Activated naive CD4-positive, alpha-beta T cell treated with anti-CD3 and anti-CD28 coated beads for 36 hours (primary cell): ENCODE results near the gene INSYN2A. TPM values are rescaled to one million over a fixed set of nuclear protein-coding genes. Genes with fewer than 3 reads are reported as not detected.

Experiments used
- CTCF ChIA-PET: fragments of 350-600 bp; sonication (Branson Sonifier 250); formaldehyde crosslinking; loops from one replicate; lab custom pipeline; 2021; ENCODE audit warnings: antibody characterized with exemption; lab: Charles Lee
- DNase-seq: peaks from one replicate; pipeline ENCODE4 v3.0.0-alpha.2; 2020
- H3K27ac Mint-ChIP-seq: one replicate; pipeline ENCODE4 v1.8.0; 2021; ENCODE audit warnings: mild to moderate bottlenecking, mixed read lengths
- H3K27me3 Mint-ChIP-seq: one replicate; pipeline ENCODE4 v1.8.0; 2021; ENCODE audit warnings: low read depth, mixed read lengths
- H3K36me3 Mint-ChIP-seq: one replicate; pipeline ENCODE4 v1.8.0; 2021; ENCODE audit warnings: low read depth, mixed read lengths
- H3K4me1 Mint-ChIP-seq: one replicate; pipeline ENCODE4 v1.8.0; 2021; ENCODE audit warnings: low read depth, mixed read lengths
- H3K4me3 Mint-ChIP-seq: one replicate; pipeline ENCODE4 v1.8.0; 2021; ENCODE audit warnings: mild to moderate bottlenecking, moderate library complexity, mixed read lengths
- H3K9me3 Mint-ChIP-seq: one replicate; pipeline ENCODE4 v1.8.0; 2021; ENCODE audit warnings: mixed read lengths
- intact Hi-C: fragments of 100-400 bp; cut with micrococcal nuclease; formaldehyde crosslinking; loops from one replicate; pipeline ENCODE4 v1.15.1; 2023
- total RNA-seq, 2 experiments: library from RNA; stranded (reverse); gene quantifications; one replicate each; pipeline ENCODE4 v1.2.3, GENCODE V29; 2021

The INSYN2A gene
- total RNA-seq, 2 experiments from 2014 or later, result not detected

DNA sequence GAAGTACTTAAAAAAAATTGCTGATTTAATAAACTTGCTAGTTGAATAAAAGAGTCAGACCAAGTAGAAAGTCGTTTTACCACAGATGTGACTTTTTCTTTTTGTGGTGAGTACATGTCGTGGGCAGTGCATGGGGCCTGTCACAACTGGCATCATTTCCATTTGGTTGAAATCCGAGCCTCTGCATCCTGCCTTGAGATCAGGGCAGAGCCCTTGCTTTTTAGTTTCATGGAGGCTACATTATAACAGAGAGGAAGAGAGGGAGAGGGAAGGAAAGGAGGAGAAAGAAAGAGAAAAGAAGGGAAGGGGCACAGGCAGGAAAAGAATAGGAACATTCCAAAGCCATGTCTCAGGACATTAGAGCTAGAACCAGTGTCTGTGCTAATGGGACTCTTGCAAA lies 20.4 kb upstream of the INSYN2A start:
- intact Hi-C loops, result no loop called here
- H3K4me3 Mint-ChIP-seq, result no peak overlapping the region
- H3K36me3 Mint-ChIP-seq, result no peaks in the 10 kb centered on the region
- no peaks in the 10 kb centered on the region for H3K4me1 Mint-ChIP-seq
- DNase-seq, result no peak
- peaks cover 3% of the 10 kb centered on the region for H3K9me3 Mint-ChIP-seq
- H3K27me3 Mint-ChIP-seq, result peaks cover 13% of the 10 kb centered on the region
- CTCF ChIA-PET, result no interaction called here
- H3K27ac Mint-ChIP-seq, result no peak overlapping the region

DNA sequence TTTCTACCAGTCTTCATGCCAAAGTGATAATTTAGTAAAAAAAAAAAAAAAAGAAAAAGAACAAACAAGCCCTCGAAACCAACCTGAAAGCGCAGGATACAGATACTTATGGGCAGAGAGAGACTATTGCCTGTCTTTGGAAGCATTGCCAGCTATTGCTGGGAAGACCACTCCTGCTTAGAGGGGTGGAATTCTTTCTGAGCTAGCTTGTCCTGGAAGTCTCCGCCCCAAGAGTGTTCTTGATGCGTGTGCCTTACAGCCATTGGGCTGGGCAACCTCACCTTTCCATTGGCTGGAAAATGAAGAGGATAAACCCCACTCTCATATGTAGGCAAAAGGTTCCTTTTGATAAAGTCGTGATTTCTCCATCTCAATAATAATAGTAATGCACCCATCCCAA lies 19.9 kb upstream of the INSYN2A start:
- Mint-ChIP-seq H3K4me1 (no peaks in the 10 kb centered on the region), H3K36me3 (no peaks in the 10 kb centered on the region), H3K27me3 (peaks cover 13% of the 10 kb centered on the region), H3K4me3 (no peak overlapping the region), H3K27ac (no peak overlapping the region), H3K9me3 (peaks cover 3% of the 10 kb centered on the region)
- DNase-seq, result no peak
- intact Hi-C loops, result no loop called here
- CTCF ChIA-PET, result no interaction called here

DNA sequence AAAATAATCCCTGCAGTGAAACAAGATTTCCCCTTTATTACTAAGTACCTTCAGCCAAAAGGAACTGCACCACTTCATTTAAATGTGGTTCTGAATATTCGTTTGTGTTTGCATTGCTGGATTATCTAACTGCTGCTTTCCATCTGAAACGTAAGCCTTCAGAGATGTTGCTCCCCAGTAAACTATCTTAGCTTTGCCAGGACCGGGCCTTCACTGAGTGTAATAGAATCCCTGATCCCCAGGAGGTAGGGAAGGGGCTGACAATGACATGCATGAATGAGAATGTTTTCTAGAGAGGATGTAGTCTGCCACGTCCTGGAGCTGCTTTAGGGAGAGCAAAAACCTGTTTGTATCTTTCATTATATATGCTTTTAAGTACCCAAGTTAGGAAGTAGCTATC lies 19.5 kb upstream of the INSYN2A start:
- intact Hi-C loops, result no loop called here
- H3K27ac Mint-ChIP-seq, result no peak overlapping the region
- peaks cover 13% of the 10 kb centered on the region for H3K27me3 Mint-ChIP-seq
- CTCF ChIA-PET, result no interaction called here
- H3K9me3 Mint-ChIP-seq, result peaks cover 3% of the 10 kb centered on the region
- H3K36me3 Mint-ChIP-seq, result no peaks in the 10 kb centered on the region
- H3K4me1 Mint-ChIP-seq, result no peaks in the 10 kb centered on the region
- H3K4me3 Mint-ChIP-seq, result no peak overlapping the region
- no peak for DNase-seq

DNA sequence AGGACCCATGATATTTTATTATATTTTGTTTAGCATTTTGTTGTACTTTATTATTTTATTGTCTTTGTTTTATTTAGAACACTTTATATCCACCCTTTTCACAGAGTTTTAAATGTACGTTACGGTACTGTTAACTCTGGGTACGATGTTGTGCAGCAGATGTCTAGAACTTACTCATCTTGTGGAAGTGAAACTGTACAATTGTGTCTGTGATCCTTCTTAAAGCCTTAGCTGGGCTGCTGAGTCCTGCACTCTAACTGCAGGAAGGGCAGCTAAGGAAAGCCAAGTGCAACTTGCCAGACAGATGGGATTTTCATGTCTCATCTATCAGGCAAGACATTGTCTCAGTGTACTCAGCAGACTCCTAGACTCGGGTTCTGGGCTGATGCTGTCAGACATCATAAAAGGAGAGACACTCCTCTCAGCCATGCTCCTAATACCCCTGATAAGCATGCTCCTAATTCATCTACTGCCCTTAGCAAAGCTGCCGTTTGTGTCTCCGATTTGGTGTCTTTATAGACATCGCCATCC lies 14.6 kb upstream of the INSYN2A start:
- Mint-ChIP-seq H3K9me3 (no peaks in the 10 kb centered on the region), H3K27me3 (peaks cover 2% of the 10 kb centered on the region), H3K4me3 (no peak overlapping the region), H3K36me3 (no peaks in the 10 kb centered on the region), H3K4me1 (no peaks in the 10 kb centered on the region), H3K27ac (no peak overlapping the region)
- CTCF ChIA-PET, result no interaction called here
- DNase-seq, result no peak
- intact Hi-C loops, result no loop called here

DNA sequence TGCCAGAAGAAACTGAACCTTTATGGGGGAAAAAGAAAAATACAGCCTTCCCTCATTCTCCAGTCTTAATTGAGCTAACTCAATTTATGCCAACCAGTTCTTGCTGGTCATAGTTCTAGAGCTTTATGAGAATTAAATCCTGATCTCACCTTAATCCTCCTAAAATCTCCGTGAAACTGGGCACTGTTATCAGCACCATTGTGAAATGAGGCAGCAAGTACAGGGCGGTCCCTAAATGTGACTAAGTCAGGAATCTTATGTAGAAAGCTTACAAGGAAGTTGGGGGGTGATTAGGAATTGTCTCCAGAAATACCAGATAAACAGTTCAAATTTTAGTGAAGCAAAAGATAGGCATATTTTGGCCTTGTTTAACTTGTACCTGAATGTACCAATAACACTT lies 10.7 kb upstream of the INSYN2A start:
- intact Hi-C loops, result no loop called here
- CTCF ChIA-PET, result no interaction called here
- no peaks in the 10 kb centered on the region for H3K27me3 Mint-ChIP-seq

DNA sequence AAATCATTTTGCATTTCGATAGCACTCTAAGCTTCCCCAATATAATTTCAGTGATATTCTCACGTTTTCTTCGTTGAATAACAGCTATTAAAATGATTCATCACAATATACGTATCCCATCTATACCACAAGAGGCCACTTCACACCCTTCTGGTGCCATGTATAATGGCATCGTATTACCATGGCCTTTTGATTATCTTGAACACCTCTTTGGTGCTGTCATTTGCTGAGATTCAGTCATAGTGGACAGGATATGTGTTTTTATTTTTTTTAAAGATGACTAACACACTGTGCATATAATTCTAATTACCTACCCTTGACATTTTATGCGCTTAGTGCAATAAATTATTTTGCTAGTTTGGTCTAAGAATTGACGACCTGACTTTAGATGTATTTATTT lies 6.7 kb upstream of the INSYN2A start:
- Mint-ChIP-seq H3K36me3 (no peaks in the 10 kb centered on the region), H3K4me1 (no peaks in the 10 kb centered on the region), H3K4me3 (no peak overlapping the region), H3K27me3 (peaks cover 7% of the 10 kb centered on the region), H3K27ac (no peak overlapping the region), H3K9me3 (no peaks in the 10 kb centered on the region)
- no peak for DNase-seq
- CTCF ChIA-PET, result no interaction called here
- intact Hi-C loops, result no loop called here

More for the DNA sequence above, 10.7 kb upstream of the INSYN2A start:
- H3K4me1 Mint-ChIP-seq, result no peaks in the 10 kb centered on the region
- no peaks in the 10 kb centered on the region for H3K9me3 Mint-ChIP-seq
- no peak for DNase-seq
- no peak overlapping the region for H3K4me3 Mint-ChIP-seq
- no peaks in the 10 kb centered on the region for H3K36me3 Mint-ChIP-seq
- H3K27ac Mint-ChIP-seq, result no peak overlapping the region

DNA sequence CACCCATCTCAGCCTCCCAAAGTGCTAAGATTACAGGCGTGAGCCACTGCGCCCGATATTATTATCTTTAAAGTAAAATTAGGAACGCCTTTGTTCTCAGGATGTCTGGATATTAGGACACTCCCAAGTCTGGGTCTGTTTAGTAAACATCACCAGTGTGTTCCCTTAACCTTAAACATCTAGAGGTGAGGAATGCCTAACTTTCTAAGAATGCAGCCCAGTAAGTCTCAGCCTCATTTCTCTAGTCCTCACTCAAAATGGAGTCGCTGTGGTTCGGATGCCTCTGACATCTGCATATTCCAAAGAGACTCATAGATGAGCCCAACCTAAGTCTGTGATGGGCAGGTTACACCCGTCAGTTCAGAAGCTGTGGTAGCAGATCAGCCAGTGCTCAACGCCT lies 4.3 kb upstream of the INSYN2A start:
- Mint-ChIP-seq H3K4me1 (peaks cover 2% of the 10 kb centered on the region), H3K9me3 (no peaks in the 10 kb centered on the region), H3K27me3 (peaks cover 17% of the 10 kb centered on the region), H3K36me3 (no peaks in the 10 kb centered on the region), H3K4me3 (no peak overlapping the region), H3K27ac (no peak overlapping the region)
- DNase-seq, result no peak
- intact Hi-C loops, result no loop called here
- CTCF ChIA-PET, result no interaction called here

DNA sequence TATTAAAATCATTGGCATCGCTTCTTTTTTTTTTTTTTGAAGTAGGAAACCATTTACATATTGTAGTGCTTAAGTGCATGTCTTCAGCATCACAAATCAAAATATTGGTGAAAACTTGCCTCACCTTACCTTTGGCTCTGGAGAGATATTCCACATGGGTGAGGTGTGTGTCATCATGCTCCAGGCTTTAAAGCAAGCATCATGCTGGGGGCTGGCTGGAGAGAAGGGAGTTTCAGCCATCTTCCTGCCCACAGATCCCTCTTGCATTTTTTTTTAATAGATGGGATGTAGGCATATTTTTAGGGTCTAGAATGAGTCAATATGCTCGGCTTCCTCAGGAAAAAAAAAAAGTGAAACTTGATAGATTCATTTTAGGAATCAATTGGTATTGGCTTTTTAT lies 2.3 kb upstream of the INSYN2A start:
- CTCF ChIA-PET, result no interaction called here
- Mint-ChIP-seq H3K4me3 (no peak overlapping the region), H3K4me1 (peaks cover 2% of the 10 kb centered on the region)

DNA sequence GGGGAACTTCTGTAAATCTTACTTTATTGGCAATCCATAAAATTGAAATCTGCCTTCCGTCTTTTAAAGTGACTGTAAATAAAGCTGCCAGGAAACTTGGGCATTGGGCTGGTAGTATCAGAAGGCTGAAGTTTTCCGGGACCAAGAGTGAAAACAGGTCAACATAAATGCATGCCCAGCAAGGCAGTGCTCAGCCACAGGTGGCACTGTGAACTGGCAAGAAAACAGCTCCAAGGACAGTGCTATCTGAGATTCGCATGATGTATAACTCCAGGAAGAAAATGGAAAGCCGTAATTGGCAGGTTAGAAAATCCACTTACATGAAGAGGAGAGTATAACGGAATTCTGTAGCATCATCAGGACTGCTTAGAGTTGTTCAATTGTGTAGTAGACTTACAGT lies 1.9 kb upstream of the INSYN2A start:
- Mint-ChIP-seq H3K27me3 (peaks cover 32% of the 10 kb centered on the region), H3K4me1 (peaks cover 2% of the 10 kb centered on the region), H3K36me3 (no peaks in the 10 kb centered on the region), H3K27ac (no peak overlapping the region), H3K4me3 (no peak overlapping the region), H3K9me3 (no peaks in the 10 kb centered on the region)
- intact Hi-C loops, result no loop called here
- DNase-seq, result no peak
- CTCF ChIA-PET, result interaction anchor here (0.7 kb wide), 1 partner anchor 669 kb away, joined by 4 read pairs; no protein-coding TSS in a partner anchor

More for the DNA sequence above, 2.3 kb upstream of the INSYN2A start:
- Mint-ChIP-seq H3K36me3 (no peaks in the 10 kb centered on the region), H3K27ac (no peak overlapping the region), H3K9me3 (no peaks in the 10 kb centered on the region), H3K27me3 (peaks cover 29% of the 10 kb centered on the region)
- no peak for DNase-seq
- intact Hi-C loops, result no loop called here

DNA sequence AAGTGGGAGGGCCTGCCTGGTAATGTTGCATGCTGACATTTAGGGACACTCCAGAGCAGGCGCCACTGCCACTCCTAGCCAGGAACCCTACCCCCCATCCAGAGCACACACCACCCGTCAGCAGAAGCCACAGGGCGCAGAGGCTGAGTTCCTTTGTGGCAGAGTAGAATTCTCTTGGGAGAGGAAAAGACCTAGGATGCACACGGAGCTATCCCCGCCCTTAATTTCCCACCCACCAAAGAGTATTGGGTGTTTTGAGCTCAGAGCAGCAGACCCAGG lies 702 bp upstream of the INSYN2A start:
- H3K27me3 Mint-ChIP-seq, result peaks cover 41% of the 10 kb centered on the region
- no peaks in the 10 kb centered on the region for H3K36me3 Mint-ChIP-seq
- DNase-seq, result no peak
- peaks cover 2% of the 10 kb centered on the region for H3K4me1 Mint-ChIP-seq
- intact Hi-C loops, result no loop called here
- H3K27ac Mint-ChIP-seq, result no peak overlapping the region
- CTCF ChIA-PET, result no interaction called here
- no peaks in the 10 kb centered on the region for H3K9me3 Mint-ChIP-seq
- H3K4me3 Mint-ChIP-seq, result no peak overlapping the region

DNA sequence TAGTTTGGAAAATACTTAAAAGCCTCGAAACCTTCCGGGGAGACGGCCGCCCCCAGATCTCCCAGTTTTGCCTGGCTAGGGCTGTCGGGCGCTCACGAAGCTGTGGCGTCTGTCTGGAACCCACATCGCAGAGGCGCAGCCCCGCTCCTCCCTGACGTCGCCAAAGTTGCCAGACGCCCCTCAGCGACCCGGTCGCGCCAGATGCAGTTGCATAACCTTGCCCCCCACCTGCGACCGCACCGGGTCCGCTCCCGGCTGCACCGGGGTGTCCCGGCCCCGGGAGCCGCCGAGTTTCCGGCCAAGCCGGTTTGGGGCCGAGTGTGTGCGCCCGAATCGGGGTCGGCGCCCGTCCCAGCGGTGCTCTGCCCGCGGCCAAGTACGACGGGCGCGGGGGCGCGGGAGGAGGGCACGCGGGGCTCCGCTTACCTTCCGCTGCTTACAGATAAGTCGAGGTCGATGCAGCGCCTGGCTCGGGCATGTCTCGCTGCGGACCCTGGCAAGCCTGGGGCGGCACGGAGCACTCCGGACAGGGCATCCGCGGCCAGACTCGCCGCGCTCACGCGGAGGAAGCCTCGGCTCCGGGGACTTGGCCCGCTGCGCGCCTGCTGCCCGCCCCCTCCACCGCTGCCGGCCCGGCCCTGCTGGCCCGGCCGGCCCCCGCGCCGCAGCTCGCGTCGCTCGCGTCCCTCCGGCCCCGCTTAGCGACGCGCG lies 665 bp downstream of the INSYN2A start:
- no peak overlapping the region for H3K27ac Mint-ChIP-seq
- no peaks in the 10 kb centered on the region for H3K36me3 Mint-ChIP-seq
- H3K4me1 Mint-ChIP-seq, result peaks cover 2% of the 10 kb centered on the region
- CTCF ChIA-PET, result no interaction called here
- peaks cover 45% of the 10 kb centered on the region for H3K27me3 Mint-ChIP-seq
- no peak for DNase-seq
- intact Hi-C loops, result no loop called here
- H3K9me3 Mint-ChIP-seq, result no peaks in the 10 kb centered on the region
- no peak overlapping the region for H3K4me3 Mint-ChIP-seq

DNA sequence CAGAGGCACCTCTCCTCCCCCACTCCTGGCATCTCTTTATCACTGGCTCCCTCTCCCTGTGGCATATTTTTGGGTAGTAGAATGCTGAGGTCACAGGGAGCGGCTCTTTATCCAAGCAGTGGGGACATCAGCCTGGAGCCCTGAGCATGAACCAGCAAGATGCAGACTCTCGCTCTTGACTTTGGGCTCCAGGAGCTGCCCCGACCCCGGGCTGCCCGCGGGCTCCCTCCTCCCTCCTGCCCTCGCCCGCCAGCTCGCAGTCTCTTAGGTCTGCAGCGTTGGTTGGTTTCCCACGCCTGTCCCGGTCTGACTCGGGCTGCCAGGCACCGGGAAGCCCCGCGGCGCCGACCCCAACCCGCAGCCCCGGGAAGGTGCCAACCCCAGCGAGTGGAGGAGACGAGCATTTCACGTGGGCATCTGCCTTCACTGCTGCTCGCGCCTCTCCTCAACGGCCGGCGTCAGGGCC lies 1.3 kb downstream of the INSYN2A start:
- CTCF ChIA-PET, result no interaction called here
- Mint-ChIP-seq H3K4me3 (no peak overlapping the region), H3K27ac (no peak overlapping the region), H3K27me3 (peaks cover 45% of the 10 kb centered on the region), H3K4me1 (peaks cover 2% of the 10 kb centered on the region), H3K36me3 (no peaks in the 10 kb centered on the region), H3K9me3 (no peaks in the 10 kb centered on the region)
- no peak for DNase-seq
- intact Hi-C loops, result no loop called here

DNA sequence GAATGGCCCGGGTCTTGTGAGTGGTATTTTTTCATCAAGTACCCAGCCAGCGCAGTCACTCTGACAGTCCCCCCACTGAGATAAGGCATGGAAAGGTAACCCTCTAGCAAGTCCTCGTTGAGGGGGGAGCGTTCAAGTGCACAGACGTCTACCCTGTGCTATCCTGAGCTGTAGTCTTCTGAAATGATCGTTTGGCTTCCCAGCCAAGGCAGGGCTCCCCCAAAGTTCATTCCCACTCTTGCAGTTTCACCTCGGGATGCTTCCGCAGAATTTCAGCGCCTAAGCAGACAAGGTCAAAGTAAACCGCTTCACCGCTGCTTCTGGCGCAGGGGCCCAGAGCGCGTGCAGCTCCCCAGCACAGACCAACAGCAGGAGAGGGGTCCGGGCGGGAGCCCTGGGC lies 1.8 kb downstream of the INSYN2A start:
- Mint-ChIP-seq H3K27me3 (peaks cover 45% of the 10 kb centered on the region), H3K9me3 (no peaks in the 10 kb centered on the region), H3K36me3 (no peaks in the 10 kb centered on the region), H3K27ac (no peak overlapping the region), H3K4me1 (peaks cover 2% of the 10 kb centered on the region), H3K4me3 (no peak overlapping the region)
- CTCF ChIA-PET, result no interaction called here
- DNase-seq, result no peak
- intact Hi-C loops, result no loop called here
